Measurements from ENCODE around the gene FAM171A2. TPM values are rescaled to one million over a fixed set of nuclear protein-coding genes. Genes with fewer than 3 reads are reported as not detected.

The FAM171A2 gene
- polyA plus RNA-seq, 2 of the 4 experiments (the other 2 are of a cell fraction) = 1.8 to 3.9 TPM

DNA sequence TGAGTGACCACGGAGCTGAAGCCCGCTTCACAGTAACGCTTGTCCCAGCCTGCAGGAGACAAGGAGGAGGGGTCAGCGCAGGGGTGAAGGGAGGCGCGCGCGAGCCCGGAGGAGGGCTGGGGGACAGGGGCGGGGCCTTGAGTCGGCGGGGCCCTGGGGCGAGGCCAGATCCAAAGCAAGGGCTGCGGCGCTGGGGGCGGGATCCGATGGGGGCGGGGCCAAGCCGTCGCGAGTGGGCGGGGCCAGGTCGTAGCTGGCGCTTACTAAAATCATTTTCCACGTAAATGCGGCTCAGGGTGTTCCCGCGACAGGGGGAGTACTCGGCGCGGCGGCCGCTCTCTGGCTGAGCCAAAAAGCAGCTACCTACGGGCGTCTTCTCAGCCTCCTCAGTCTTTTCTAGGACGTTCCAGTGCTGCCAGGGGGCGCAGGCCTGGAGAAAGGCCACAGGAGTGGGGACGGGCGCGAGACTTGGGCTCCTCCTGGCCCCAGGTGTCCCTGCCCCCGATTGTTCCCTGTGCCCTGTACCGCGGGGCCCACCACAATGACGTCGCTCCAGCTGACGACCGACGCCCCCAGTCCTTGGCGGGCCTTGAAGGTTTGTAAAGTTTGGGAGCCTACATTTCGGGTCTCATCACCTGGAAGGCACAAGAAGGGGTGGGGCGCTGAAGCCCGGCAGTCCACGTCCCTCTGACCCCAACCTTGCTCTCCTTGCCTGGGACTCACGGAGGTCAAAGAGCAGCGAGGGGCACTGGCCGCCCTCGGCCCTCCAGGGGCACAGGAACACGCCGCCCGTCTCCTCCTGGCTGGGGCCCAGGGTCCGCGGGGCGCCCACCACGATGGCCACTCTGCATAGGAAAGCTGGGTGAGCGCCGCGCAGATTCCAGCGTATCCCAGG is 21.9 kb upstream of the FAM171A2 start:
- TF ChIP-seq TFCP2L1 (CRISPR knock-in tag; IDR thresholded peaks at IDR 0.05) (no peak), POLR2A (IDR thresholded peaks at IDR 0.05; ENCODE audit: low read length) (peak; percentile 31), CBX8 (IDR thresholded peaks at IDR 0.05) (no peak), BHLHE40 (IDR thresholded peaks at IDR 0.05; ENCODE audit: low read depth, low read length) (no peak), SMC3 (IDR thresholded peaks at IDR 0.05) (peak; percentile 21; the same call in 1 of the 3 replicates), MAFK (IDR thresholded peaks at IDR 0.05; ENCODE audit: partially characterized antibody) (no peak), RAD21 (conservative IDR thresholded peaks at IDR 0.05 in 1 of 2, IDR thresholded peaks at IDR 0.05 in 1 of 2) (peak in 1 of 2 experiments; percentile 26; a peak in 2 of 5 replicates), MAZ (IDR thresholded peaks at IDR 0.05; ENCODE audit: borderline replicate concordance, low read depth, low read length) (peak; percentile 92), KDM5A (IDR thresholded peaks at IDR 0.05) (no peak), PHF8 (IDR thresholded peaks at IDR 0.05; ENCODE audit: borderline replicate concordance, low read depth) (peak; percentile 69)
- TF ChIP-seq, protein P1, sequence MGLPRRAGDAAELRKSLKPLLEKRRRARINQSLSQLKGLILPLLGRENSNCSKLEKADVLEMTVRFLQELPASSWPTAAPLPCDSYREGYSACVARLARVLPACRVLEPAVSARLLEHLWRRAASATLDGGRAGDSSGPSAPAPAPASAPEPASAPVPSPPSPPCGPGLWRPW (IDR thresholded peaks at IDR 0.05) = no peak
- TF ChIP-seq, protein P2, sequence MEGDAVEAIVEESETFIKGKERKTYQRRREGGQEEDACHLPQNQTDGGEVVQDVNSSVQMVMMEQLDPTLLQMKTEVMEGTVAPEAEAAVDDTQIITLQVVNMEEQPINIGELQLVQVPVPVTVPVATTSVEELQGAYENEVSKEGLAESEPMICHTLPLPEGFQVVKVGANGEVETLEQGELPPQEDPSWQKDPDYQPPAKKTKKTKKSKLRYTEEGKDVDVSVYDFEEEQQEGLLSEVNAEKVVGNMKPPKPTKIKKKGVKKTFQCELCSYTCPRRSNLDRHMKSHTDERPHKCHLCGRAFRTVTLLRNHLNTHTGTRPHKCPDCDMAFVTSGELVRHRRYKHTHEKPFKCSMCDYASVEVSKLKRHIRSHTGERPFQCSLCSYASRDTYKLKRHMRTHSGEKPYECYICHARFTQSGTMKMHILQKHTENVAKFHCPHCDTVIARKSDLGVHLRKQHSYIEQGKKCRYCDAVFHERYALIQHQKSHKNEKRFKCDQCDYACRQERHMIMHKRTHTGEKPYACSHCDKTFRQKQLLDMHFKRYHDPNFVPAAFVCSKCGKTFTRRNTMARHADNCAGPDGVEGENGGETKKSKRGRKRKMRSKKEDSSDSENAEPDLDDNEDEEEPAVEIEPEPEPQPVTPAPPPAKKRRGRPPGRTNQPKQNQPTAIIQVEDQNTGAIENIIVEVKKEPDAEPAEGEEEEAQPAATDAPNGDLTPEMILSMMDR (IDR thresholded peaks at IDR 0.05) = peak; percentile 31; the same call in 2 of the 3 replicates
- TF ChIP-seq, protein P3, sequence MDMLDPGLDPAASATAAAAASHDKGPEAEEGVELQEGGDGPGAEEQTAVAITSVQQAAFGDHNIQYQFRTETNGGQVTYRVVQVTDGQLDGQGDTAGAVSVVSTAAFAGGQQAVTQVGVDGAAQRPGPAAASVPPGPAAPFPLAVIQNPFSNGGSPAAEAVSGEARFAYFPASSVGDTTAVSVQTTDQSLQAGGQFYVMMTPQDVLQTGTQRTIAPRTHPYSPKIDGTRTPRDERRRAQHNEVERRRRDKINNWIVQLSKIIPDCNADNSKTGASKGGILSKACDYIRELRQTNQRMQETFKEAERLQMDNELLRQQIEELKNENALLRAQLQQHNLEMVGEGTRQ (IDR thresholded peaks at IDR 0.05) = no peak
- peak overlapping the region; percentile 54 for H3K4me3 ChIP-seq
- FAIRE-seq (no peak), ATAC-seq (peak; percentile 73 to 91), DNase-seq (ENCODE audit: low read depth in 1 of 2, low spot score in 1 of 2) (peak; percentile 86 to 88)
- 25% methylated on average over 49 of the region's 68 CpGs for WGBS (ENCODE audit: missing lambda C conversion rate)
- POLR2A ChIA-PET = interaction anchor here (1.3 to 1.5 kb wide), 2 partner anchors 118 to 165 kb away, joined by 4 read pairs; partner anchors contain the start of gene GPATCH8
- CTCF ChIA-PET = interaction anchor here (0.6 to 6.8 kb wide), 15 partner anchors 8 to 460 kb away, joined by 3 to 62 read pairs (median 3); partner anchors contain the start of gene FAM171A2
- H3K27ac ChIP-seq = peak overlapping the region; percentile 73 to 86
- peaks cover 3% of the 10 kb centered on the region; the same call in 1 of the 3 replicates for H3K4me1 ChIP-seq
- H3K9me3 ChIP-seq = no peaks in the 10 kb centered on the region
- H3K4me2 ChIP-seq = peak overlapping the region; percentile 87

DNA sequence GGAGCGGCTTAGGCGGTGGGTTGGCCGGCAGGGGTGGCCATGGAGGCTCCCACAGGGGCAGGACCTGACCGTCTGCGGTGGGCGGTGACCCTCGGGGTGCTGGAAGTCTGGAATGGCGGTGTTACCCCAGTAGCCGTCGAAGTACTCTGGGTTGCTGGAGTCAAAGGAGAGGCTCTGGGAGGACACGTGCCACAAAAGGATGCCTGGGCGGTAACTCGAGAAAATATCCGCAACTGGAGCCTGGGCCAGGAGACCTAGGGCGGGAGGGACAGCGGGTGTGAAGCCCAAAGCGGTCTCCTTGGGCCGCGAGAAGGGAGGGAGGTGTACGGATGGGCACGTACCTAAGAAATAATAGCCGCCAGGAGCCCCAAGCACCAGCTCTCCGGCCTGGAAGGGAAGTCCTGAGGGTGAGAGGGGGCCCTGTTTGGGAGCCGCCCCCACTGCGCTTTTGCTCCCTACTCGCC is 21.2 kb upstream of the FAM171A2 start:
- FAIRE-seq = no peak

More for the DNA sequence above, 21.2 kb upstream of the FAM171A2 start:
- TF ChIP-seq RFX5 (IDR thresholded peaks at IDR 0.05) = no peak
- TF ChIP-seq TP53 (CRISPR knock-in tag; IDR thresholded peaks at IDR 0.05) = no peak
- TF ChIP-seq, protein P4, sequence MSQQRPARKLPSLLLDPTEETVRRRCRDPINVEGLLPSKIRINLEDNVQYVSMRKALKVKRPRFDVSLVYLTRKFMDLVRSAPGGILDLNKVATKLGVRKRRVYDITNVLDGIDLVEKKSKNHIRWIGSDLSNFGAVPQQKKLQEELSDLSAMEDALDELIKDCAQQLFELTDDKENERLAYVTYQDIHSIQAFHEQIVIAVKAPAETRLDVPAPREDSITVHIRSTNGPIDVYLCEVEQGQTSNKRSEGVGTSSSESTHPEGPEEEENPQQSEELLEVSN (IDR thresholded peaks at IDR 0.05; ENCODE audit: borderline replicate concordance, low read depth) = peak; percentile 91
- no peak for TF ChIP-seq RCOR1 (IDR thresholded peaks at IDR 0.05; ENCODE audit: low read depth, low read length)
- no peak for TF ChIP-seq RARB (CRISPR knock-in tag; IDR thresholded peaks at IDR 0.05)
- TF ChIP-seq FOSL2 (IDR thresholded peaks at IDR 0.05) = no peak
- TF ChIP-seq FOSL2 (CRISPR knock-in tag; IDR thresholded peaks at IDR 0.05) = 0 out of 2 replicates have a peak, but pooled peaks have one; percentile 4
- TF ChIP-seq, protein P5, sequence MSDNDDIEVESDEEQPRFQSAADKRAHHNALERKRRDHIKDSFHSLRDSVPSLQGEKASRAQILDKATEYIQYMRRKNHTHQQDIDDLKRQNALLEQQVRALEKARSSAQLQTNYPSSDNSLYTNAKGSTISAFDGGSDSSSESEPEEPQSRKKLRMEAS (IDR thresholded peaks at IDR 0.05) = peak; percentile 79
- Histone ChIP-seq H3K4me3 (peak overlapping the region; percentile 54), H3K4me2 (peak overlapping the region; percentile 87), H3K4me1 (peaks cover 3% of the 10 kb centered on the region; the same call in 1 of the 3 replicates), H3K27ac (peak overlapping the region; percentile 73 to 86), H3K9me3 (no peaks in the 10 kb centered on the region)
- DNase-seq (ENCODE audit: low read depth in 1 of 2, low spot score in 1 of 2) (no peak), ATAC-seq (peak in 1 of 2 experiments; percentile 5)
- POLR2A ChIA-PET = interaction anchor here (1.3 to 1.5 kb wide), 2 partner anchors 119 to 165 kb away, joined by 4 read pairs; partner anchors contain the start of gene GPATCH8
- CTCF ChIA-PET = interaction anchor here (0.6 to 6.8 kb wide), 14 partner anchors 9 to 459 kb away, joined by 3 to 62 read pairs (median 3); no protein-coding TSS in a partner anchor
- 42% methylated on average over 25 of the region's 26 CpGs for WGBS (ENCODE audit: missing lambda C conversion rate)
